ENCODE data around the gene AXL.

Gene AXL

GRCh38 chr19:41308450-41309179 lies 89.6 kb downstream of the AXL start:
- DNase-seq (ENCODE audit: low read depth): peak; percentile 82

GRCh38 chr19:41309180-41310032 lies 90.4 kb downstream of the AXL start:
- DNase-seq (ENCODE audit: low read depth): peak; percentile 35

GRCh38 chr19:41310033-41310831 lies 91.2 kb downstream of the AXL start, which contains the start of gene CCDC97:
TSS of gene CCDC97 (plus strand) at chr19:41310172. CDS start at chr19:41310311, 139 bp downstream.
- DNase-seq (ENCODE audit: low read depth): peak; percentile 88

GRCh38 chr19:41311072-41311471 lies 92.0 kb downstream of the AXL start:
- DNase-seq (ENCODE audit: low read depth): no peak
